GM21528 (cell line): Measurements from ENCODE around the gene CPNE1.

Experiments
- ATAC-seq: cut with Tn5 transposase; IDR thresholded peaks from one replicate; pipeline ENCODE4 v1.9.1; 2021; ENCODE audit warnings: mild to moderate bottlenecking, moderate library complexity; ENCODE audit not compliant: unreplicated experiment, low FRiP score

The CPNE1 gene

GRCh38 chr20:35625584-35626385 lies 38.9 kb downstream of the CPNE1 start:
- no peak for ATAC-seq

- no peak for ATAC-seq
These were observed 43.1 kb downstream of the CPNE1 start for GRCh38 chr20:35621560-35621946.

- no peak for ATAC-seq
These were observed 43.7 kb downstream of the CPNE1 start for GRCh38 chr20:35620818-35621559.

- ATAC-seq: peak; percentile 33
These were observed 45.3 kb downstream of the CPNE1 start for GRCh38 chr20:35619196-35620095.

GRCh38 chr20:35618263-35619131 lies 46.2 kb downstream of the CPNE1 start:
- no peak for ATAC-seq

GRCh38 chr20:35617397-35618262 lies 47.1 kb downstream of the CPNE1 start:
- ATAC-seq: no peak

- peak; percentile 21 for ATAC-seq
These were observed 48.0 kb downstream of the CPNE1 start for GRCh38 chr20:35616465-35617396.

GRCh38 chr20:35615667-35616464 lies 48.8 kb downstream of the CPNE1 start, which contains the start of gene SPAG4:
Gene SPAG4, plus strand, starts transcription at chr20:35615829. Its CDS starts 175 bp downstream, at chr20:35616004.
- peak; percentile 71 for ATAC-seq

- no peak for ATAC-seq
These were observed 53.2 kb downstream of the CPNE1 start for GRCh38 chr20:35611482-35611881.

GRCh38 chr20:35610833-35611427 lies 53.8 kb downstream of the CPNE1 start:
- ATAC-seq: no peak

GRCh38 chr20:35607003-35607735 lies 57.5 kb downstream of the CPNE1 start:
- no peak for ATAC-seq

GRCh38 chr20:35606127-35606526 lies 58.6 kb downstream of the CPNE1 start:
- ATAC-seq: no peak

- ATAC-seq: no peak
These were observed 60.3 kb downstream of the CPNE1 start for GRCh38 chr20:35604449-35604747.

GRCh38 chr20:35603695-35604448 lies 60.8 kb downstream of the CPNE1 start:
- ATAC-seq: no peak

- ATAC-seq: no peak
These were observed 61.7 kb downstream of the CPNE1 start for GRCh38 chr20:35602851-35603495.
